NCI-H187 treated with DMSO at 0.1 percent for 48 hours (cell line): Measurements from ENCODE around the gene APOL4.
"Not testable (repeated sequence)": the region's sequence is repeated elsewhere in the genome, so short reads cannot be mapped to it uniquely, and the experiment has no call there.

Experiments used
- DNase-seq: peaks from one replicate; lab custom pipeline; 2025; lab: John Stamatoyannopoulos, UW

APOL4 gene, protein sequence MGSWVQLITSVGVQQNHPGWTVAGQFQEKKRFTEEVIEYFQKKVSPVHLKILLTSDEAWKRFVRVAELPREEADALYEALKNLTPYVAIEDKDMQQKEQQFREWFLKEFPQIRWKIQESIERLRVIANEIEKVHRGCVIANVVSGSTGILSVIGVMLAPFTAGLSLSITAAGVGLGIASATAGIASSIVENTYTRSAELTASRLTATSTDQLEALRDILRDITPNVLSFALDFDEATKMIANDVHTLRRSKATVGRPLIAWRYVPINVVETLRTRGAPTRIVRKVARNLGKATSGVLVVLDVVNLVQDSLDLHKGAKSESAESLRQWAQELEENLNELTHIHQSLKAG

DNA sequence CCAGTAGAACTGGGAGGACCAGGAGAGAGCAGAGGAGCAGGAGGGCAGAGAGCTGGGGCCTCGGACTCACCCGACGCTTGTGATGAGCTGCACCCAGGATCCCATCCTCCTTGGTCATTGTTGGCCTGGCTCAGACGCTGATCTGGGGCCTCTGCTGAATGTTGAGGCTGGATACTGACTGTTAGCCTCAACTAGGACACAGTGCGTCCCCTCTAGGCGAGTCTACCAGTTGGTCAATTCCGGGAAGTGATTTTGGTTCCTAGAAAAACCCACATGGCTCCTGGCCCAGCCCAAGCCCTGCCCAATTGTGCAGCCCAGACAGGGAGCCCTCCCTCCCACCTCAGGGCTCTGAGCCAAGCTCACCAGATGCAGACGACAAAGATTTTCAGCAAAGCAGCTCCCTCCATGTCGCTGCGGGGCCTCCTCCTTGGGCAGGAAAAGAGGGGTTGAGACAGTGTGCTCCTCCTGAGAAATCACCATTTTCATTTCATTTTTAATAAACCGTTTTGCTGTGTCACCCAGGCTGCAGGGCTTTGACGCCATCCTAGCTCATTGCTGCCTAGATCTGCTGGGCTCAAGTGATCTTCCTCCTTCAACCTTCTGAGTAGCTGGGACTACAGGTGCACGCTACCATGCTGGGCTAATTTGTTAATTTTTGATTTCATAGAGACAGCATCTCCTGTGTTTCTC is at the start of gene APOL4:
Gene APOL4 (minus strand): TSS at position 180 of the 690 bp plus-strand sequence. CDS start 75 bp downstream, at position 105.
- DNase-seq = no peak

- not testable (repeated sequence) for DNase-seq
These were observed 48.8 kb upstream of the APOL4 start for GRCh38 chr22:36250292-36250960.

GRCh38 chr22:36249160-36249559 is 47.6 kb upstream of the APOL4 start:
- no peak for DNase-seq

- DNase-seq = no peak
These were observed 46.3 kb upstream of the APOL4 start for GRCh38 chr22:36247955-36248354.

DNA sequence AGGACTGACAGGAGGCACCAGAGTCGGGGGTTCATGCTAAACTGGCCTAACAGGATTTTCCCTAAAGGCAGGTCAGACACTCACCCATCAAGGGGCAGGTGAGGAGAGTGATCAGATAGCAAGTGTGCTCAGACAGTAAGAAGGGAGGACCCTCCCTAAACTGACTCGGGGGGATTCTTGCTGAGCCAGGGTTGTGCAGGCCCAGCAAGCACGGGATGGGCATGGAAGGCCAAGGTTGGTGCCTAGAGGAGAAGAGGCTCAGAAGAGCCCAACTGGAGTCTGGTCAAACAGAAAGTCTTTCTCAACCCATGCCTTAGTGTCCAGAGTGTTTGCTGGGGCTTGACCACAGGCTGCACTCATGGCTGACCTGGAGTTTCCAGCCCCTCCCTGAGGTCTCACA is 45.1 kb upstream of the APOL4 start:
- DNase-seq = no peak

DNA sequence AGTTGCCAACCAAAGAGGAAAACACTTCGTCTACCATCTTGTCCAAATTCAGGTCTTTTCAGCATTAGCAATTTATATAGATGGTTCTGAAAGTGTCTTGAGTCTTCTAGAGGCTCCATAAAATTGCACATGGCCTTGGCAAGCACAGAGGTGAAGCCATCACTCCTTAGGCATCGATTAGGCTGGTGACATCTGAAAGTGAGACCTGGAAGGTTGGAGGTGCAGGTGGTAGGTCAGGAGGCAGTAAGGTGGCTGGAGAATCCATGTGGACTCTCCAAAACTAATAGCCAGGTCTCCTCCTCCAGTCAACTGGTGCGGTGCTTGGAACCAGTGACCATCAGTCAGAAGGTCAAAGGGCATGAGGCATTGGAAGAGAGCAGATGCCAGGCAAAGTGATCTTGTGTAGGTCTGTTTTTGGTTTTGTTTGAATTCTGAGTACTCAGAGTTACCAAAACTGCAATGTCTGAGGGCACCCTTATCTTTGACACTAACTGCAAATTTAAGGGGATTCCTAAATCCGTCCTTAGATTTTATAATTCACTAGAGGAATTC is 44.3 kb upstream of the APOL4 start:
- no peak for DNase-seq

GRCh38 chr22:36244522-36245391 is 43.1 kb upstream of the APOL4 start:
- no peak for DNase-seq

- no peak for DNase-seq
These were observed 42.4 kb upstream of the APOL4 start for GRCh38 chr22:36243986-36244385.

DNA sequence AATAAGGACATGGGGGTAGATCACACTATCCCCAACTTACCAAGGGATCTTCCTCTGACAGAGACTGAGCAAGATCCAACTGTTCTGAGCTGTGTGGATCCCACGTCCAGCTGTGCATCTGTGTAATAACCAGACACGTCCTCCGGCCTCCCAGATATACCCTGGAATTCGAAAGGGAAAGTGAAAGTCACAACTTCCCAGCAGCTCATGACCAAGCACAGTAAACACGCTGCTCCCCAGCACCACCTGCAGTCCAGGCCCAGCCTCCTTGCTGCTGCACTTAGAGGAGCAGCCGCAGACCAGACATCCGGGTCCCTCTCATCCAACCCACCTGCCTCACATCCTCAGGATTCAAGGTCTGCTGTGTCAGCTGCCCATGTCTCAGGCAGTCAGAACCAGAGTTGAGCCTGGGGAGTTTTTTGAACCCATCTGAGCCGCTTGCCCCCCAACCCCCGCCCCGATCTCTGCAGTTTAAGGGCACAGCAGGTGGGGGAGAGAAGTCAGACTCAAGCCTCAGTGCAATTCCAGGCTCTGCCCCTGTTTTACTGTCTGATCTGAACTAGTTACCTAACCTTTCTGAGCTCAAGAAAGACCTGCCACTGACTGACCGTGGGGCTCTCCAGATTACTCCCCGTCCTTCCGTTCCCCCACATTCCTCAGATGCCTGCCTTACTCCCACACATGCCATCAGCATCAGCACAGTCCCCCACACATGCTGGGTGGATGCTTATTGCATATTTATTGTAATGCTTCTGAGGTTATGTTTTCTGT is 38.0 kb upstream of the APOL4 start, which contains the start of gene APOL2:
Gene APOL2 (minus strand): TSS at position 127 of the 771 bp plus-strand sequence. CDS start 6,365 bp downstream, outside the sequence.
- peak; percentile 60 for DNase-seq

DNA sequence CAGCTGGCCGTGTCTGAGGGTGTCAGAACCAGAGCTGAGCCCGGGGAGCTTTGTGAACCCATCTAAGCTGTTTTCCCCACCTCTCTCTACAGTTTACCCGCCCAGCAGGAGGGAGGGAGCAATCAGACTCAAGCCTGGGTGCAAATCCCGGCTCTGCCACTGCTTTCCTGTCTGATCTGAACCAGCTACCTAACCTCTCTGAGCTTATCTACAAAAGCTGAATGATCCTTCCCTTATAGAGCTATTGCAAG is 37.5 kb upstream of the APOL4 start:
- DNase-seq = no peak

DNA sequence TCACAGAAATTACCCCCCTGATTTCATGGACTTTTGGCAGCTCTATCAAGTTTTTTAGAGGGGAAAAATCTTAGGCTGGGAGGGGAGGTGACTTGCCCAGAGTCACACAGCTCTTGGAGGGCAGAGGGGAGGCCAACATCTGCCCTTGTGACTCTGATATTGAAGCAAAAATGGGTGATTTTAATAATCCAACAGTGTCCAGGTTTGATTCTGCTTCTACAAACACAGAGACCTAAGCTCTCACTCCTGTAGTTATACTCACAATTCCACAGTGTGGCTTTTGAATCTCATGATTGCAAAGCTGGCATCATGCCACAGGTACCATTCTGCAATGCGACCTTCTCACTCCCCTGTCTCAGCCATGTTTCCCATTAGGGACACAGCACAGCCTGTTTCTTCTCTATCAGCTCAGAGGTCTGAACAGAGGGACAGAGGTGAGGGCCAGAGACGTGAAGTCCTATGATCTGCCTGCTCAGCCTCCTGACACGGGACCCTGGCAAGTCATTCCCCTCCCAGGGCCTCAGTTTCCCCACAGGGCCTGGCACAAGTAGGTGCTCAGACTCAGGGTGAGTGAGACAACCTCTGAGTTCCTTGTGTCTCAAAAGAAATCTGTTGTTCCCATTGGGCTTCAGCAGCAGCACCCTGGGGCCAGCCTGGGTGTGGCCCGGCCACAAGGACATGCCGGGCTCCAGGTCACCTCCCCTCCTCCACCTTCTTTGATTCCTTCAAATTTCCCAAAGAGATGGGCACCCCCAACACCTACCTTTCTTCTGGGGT is 37.0 kb upstream of the APOL4 start:
- DNase-seq = no peak

GRCh38 chr22:36237462-36238372 is 36.1 kb upstream of the APOL4 start:
- DNase-seq = no peak

DNA sequence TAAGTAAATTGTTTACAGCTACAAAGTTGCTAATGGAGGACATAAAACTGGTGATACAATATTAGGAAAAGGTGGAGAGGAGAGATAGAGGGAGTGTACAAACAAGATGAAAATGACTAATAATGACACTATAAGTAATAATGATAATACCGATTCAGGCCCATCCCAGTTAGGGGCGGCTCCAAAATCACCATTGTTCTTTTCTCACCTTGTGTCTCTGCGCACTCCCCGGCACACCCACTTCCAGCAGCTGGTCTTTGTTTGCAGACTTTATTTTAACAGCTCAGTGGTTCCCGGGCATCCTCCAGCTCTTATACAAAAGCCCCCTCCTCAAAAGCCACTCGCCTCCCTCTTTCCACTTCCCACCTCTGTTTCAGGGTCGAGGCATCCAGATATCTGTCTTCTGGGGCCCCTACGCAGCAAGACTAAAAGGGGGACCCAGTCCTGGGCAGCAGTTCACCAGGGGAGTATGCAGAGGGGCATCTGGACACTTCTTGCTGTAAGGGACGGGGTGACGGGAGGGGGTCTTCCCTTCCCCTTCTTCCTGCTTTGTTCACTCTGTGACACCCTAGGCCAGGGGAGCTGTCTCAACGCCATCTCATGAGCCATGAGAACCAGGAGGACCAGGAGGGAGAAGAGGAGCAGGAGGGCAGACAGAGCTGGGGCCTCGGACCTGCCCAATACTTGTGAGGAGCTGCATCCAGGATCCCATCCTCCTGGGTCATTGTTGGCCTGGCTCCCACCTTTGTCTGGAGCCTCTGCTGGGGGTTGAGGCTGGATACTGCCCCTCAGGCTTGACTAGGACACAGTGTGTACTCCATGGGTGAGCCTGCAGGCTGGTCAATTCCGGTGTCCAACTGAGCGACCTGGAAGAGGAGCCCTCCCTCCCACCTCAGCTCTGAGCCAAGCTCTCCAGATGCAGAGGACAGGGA is 35.0 kb upstream of the APOL4 start:
- DNase-seq = no peak

DNA sequence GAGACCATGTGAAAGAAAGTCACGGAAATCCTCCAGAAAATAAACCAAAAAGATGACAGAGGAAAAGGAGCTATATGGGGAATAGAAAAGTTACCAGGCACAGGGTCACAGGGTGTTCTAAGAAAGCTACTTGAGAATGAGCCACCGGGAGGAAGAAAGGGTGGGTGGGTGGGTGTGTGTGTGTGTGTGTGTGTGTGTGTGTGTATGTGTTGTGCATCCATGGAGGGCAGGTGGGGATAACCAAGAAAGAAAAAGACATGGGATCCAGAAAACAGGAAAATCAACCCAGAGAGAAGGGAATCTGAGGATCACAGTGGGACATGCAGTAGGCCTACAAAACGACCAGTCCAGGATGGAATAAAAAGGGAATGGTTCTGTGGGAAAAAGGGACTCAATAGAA is 34.0 kb upstream of the APOL4 start:
- no peak for DNase-seq

- DNase-seq = no peak
These were observed 33.3 kb upstream of the APOL4 start for GRCh38 chr22:36234919-36235318.

DNA sequence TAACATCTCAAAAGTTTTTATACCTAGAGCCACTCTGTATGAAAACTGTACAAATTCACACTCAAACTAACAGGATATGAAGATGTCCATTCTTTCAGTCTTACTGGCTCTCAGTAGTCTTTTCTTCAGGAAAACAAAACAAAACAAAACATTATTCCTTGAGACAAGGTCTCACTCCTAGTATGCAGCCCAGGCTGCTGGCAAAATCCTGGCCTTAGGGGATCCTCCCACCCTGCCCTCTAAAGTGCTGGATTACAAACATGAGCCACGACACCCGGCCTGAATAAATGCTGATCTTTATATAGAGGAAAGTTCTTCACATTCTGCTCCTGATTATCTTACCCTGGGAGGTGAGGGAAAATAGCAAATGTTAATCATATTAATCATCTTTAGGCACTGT is 32.6 kb upstream of the APOL4 start:
- DNase-seq = no peak

DNA sequence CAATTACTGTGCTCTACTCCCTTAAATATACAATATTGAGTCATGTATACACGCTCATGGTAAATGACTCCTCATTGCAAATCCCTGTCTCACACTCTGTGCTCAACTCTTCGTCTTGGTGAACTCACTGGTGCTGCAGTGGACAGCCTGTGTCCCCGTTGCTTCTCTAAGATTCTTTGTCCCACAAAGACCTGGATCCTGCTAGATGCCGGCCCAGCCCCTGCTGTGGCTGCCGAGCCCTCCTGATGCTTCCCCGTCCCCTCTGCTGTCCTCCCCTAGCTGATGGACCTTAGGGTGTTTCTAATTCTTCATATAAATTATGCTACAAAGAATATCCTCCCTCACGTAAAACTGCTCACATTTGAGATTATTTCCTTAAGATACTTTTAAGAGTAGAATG is 32.2 kb upstream of the APOL4 start:
- DNase-seq = no peak
